ENCODE measurements around the gene HAGHL. TPM values are rescaled to one million over a fixed set of nuclear protein-coding genes. Genes with fewer than 3 reads are reported as not detected.

Gene HAGHL
- total and polyA plus RNA-seq, 4 donors = 0.25 to 1.1 (median 0.49) TPM

DNA sequence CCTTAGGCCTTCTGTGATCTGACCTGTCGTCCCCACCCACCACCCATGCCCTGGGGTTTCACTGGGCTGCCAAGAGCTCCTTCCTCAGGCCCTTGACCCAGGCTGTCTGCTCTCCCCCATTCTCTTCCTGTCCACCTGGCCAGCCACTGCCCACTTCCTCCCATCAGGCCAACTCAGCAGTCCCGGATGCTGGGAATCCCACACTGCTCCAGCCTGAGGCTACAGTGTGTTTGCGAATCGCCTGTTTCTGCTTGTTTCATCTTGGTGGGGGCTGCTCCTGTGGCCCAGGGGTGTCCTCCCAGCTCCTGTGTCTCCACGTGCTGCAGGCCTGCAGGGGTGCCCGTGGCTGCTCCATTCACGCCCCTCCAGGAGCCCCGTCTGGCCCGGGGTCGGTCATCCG, 12.8 kb upstream of the HAGHL start:
- no peak for DNase-seq (ENCODE audit: low spot score)
- Histone ChIP-seq H3K9ac (ENCODE audit: low read depth in 1 of 2, low read length in 2 of 2) (no peak overlapping the region), H3K36me3 (ENCODE audit: control insufficient read depth in 4 of 4, insufficient read depth in 3 of 4, low read depth in 1 of 4, low read length in 3 of 4) (peaks cover 0 to 2% (median 0%) of the 10 kb centered on the region in 4 donors), H3K9me3 (ENCODE audit: control insufficient read depth in 4 of 4, low read length in 3 of 4) (no peaks in the 10 kb centered on the region), H3K27me3 (ENCODE audit: control insufficient read depth in 4 of 4, insufficient read depth in 4 of 4, low read length in 3 of 4) (peaks cover 0 to 7% (median under 1%) of the 10 kb centered on the region in 4 donors), H3K4me1 (ENCODE audit: control insufficient read depth in 4 of 4, insufficient read depth in 4 of 4, low read length in 3 of 4) (peaks cover 17 to 29% (median 22%) of the 10 kb centered on the region in 4 donors), H3K27ac (ENCODE audit: low read depth in 1 of 2, low read length in 2 of 2) (no peak overlapping the region), H3K4me3 (ENCODE audit: low read depth in 1 of 3, low read length in 3 of 3) (no peak overlapping the region)
- TF ChIP-seq HNF4G (IDR thresholded peaks at IDR 0.05) = no peak
- TF ChIP-seq SP1 (IDR thresholded peaks at IDR 0.05) = no peak
- no peak for TF ChIP-seq FOXA2 (IDR thresholded peaks at IDR 0.05)
- 80% methylated on average over 11 of the region's 11 CpGs for WGBS

DNA sequence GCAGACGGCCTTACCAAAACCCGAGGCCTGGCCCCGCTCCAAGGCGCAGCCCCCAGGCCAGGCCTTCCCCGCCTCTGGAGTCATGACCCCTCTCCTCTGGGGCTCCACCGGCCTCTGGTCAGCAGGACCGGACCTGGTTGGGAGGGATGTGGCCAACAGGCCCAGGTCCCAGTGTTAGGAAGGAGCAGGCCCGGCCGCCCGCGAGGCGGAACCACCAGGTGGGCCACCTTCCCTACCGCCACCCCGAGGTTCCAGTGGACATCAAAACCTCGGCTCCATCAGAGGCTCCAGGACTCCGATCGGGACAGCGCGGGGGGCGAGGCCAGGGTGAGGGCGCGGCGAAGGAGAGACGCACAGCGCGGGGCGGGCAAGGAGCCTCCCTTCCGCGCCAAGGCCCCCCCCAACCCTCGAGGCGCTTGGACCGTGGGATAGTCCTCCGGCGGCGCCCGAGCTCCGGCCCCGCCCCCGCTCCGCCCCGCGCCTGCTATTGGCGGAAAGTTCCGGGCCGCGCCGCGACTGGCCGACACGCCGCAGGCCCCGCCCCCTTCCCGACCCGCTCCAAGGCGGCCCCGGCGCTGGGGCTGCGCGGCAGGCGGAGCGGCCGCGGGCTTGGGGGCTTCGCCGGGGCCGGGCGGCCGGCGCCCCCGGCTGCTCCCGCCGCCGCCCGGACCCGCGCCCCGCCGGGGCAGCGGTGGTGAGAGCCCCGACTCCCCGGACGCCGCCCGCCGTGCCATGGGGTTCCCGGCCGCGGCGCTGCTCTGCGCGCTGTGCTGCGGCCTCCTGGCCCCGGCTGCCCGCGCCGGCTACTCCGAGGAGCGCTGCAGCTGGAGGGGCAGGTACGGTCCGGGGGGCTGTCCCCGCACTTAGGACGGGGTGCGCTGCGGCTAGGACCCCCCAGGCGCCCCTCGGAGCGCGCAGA, 12.1 kb upstream of the HAGHL start, which contains the start of gene METRN:
METRN (plus strand) TSS at position 561 of the 919 bp plus-strand sequence; CDS start at position 733, 172 bp downstream.
- peak; percentile 93 for DNase-seq (ENCODE audit: low spot score)
- Histone ChIP-seq H3K4me3 (ENCODE audit: low read depth in 1 of 3, low read length in 3 of 3) (peak within 1 kb of the TSS in 2 of 3 donors; percentile 60 to 74), H3K27ac (ENCODE audit: low read depth in 1 of 2, low read length in 2 of 2) (no peak within 1 kb of the TSS), H3K27me3 (ENCODE audit: control insufficient read depth in 4 of 4, insufficient read depth in 4 of 4, low read length in 3 of 4) (peaks cover 0 to 6% (median 0%) of the 10 kb centered on the region in 4 donors), H3K4me1 (ENCODE audit: control insufficient read depth in 4 of 4, insufficient read depth in 4 of 4, low read length in 3 of 4) (peaks cover 18 to 30% (median 24%) of the 10 kb centered on the region in 4 donors), H3K9me3 (ENCODE audit: control insufficient read depth in 4 of 4, low read length in 3 of 4) (no peaks in the 10 kb centered on the region), H3K36me3 (ENCODE audit: control insufficient read depth in 4 of 4, insufficient read depth in 3 of 4, low read depth in 1 of 4, low read length in 3 of 4) (peaks cover 0 to 2% (median 0%) of the 10 kb centered on the region in 4 donors), H3K9ac (ENCODE audit: low read depth in 1 of 2, low read length in 2 of 2) (no peak within 1 kb of the TSS)
- TF ChIP-seq JUND (IDR thresholded peaks at IDR 0.05) (no peak), FOXA1 (IDR thresholded peaks at IDR 0.05) (no peak), SP1 (IDR thresholded peaks at IDR 0.05) (no peak), HNF4G (IDR thresholded peaks at IDR 0.05) (no peak), RAD21 (IDR thresholded peaks at IDR 0.05) (no peak), GABPA (IDR thresholded peaks at IDR 0.05 in 1 of 2, conservative IDR thresholded peaks at IDR 0.05 in 1 of 2) (no peak), TAF1 (conservative IDR thresholded peaks at IDR 0.05) (no peak), NR2F2 (IDR thresholded peaks at IDR 0.05) (no peak), RXRA (IDR thresholded peaks at IDR 0.05) (no peak), FOXA2 (IDR thresholded peaks at IDR 0.05) (no peak), YY1 (IDR thresholded peaks at IDR 0.05) (no peak), EGR1 (IDR thresholded peaks at IDR 0.05; ENCODE audit: low read depth in 2 of 2) (no peak)
- TF ChIP-seq, protein P1, sequence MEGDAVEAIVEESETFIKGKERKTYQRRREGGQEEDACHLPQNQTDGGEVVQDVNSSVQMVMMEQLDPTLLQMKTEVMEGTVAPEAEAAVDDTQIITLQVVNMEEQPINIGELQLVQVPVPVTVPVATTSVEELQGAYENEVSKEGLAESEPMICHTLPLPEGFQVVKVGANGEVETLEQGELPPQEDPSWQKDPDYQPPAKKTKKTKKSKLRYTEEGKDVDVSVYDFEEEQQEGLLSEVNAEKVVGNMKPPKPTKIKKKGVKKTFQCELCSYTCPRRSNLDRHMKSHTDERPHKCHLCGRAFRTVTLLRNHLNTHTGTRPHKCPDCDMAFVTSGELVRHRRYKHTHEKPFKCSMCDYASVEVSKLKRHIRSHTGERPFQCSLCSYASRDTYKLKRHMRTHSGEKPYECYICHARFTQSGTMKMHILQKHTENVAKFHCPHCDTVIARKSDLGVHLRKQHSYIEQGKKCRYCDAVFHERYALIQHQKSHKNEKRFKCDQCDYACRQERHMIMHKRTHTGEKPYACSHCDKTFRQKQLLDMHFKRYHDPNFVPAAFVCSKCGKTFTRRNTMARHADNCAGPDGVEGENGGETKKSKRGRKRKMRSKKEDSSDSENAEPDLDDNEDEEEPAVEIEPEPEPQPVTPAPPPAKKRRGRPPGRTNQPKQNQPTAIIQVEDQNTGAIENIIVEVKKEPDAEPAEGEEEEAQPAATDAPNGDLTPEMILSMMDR (IDR thresholded peaks at IDR 0.05; ENCODE audit: low read depth, low read length, missing input control) = no peak
- TF ChIP-seq, protein P2, sequence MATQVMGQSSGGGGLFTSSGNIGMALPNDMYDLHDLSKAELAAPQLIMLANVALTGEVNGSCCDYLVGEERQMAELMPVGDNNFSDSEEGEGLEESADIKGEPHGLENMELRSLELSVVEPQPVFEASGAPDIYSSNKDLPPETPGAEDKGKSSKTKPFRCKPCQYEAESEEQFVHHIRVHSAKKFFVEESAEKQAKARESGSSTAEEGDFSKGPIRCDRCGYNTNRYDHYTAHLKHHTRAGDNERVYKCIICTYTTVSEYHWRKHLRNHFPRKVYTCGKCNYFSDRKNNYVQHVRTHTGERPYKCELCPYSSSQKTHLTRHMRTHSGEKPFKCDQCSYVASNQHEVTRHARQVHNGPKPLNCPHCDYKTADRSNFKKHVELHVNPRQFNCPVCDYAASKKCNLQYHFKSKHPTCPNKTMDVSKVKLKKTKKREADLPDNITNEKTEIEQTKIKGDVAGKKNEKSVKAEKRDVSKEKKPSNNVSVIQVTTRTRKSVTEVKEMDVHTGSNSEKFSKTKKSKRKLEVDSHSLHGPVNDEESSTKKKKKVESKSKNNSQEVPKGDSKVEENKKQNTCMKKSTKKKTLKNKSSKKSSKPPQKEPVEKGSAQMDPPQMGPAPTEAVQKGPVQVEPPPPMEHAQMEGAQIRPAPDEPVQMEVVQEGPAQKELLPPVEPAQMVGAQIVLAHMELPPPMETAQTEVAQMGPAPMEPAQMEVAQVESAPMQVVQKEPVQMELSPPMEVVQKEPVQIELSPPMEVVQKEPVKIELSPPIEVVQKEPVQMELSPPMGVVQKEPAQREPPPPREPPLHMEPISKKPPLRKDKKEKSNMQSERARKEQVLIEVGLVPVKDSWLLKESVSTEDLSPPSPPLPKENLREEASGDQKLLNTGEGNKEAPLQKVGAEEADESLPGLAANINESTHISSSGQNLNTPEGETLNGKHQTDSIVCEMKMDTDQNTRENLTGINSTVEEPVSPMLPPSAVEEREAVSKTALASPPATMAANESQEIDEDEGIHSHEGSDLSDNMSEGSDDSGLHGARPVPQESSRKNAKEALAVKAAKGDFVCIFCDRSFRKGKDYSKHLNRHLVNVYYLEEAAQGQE (IDR thresholded peaks at IDR 0.05) = no peak
- TF ChIP-seq, protein P3, sequence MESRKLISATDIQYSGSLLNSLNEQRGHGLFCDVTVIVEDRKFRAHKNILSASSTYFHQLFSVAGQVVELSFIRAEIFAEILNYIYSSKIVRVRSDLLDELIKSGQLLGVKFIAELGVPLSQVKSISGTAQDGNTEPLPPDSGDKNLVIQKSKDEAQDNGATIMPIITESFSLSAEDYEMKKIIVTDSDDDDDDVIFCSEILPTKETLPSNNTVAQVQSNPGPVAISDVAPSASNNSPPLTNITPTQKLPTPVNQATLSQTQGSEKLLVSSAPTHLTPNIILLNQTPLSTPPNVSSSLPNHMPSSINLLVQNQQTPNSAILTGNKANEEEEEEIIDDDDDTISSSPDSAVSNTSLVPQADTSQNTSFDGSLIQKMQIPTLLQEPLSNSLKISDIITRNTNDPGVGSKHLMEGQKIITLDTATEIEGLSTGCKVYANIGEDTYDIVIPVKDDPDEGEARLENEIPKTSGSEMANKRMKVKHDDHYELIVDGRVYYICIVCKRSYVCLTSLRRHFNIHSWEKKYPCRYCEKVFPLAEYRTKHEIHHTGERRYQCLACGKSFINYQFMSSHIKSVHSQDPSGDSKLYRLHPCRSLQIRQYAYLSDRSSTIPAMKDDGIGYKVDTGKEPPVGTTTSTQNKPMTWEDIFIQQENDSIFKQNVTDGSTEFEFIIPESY (IDR thresholded peaks at IDR 0.05) = no peak
- TF ChIP-seq, protein P4, sequence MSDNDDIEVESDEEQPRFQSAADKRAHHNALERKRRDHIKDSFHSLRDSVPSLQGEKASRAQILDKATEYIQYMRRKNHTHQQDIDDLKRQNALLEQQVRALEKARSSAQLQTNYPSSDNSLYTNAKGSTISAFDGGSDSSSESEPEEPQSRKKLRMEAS (IDR thresholded peaks at IDR 0.05) = no peak
- 7% methylated on average over 108 of the region's 108 CpGs for whole genome bisulfite sequencing

Measured in liver (tissue), 9 donors.